Kasumi-1 (cell line): ENCODE data around the gene NHLRC1.
"Not testable (repeated sequence)": the region's sequence is repeated elsewhere in the genome, so short reads cannot be mapped to it uniquely, and the experiment has no call there.

ENCODE experiments used
- DNase-seq, 2 experiments: peaks; one replicate each; lab custom pipeline; 2025; lab: John Stamatoyannopoulos, UW

NHLRC1 gene

DNA sequence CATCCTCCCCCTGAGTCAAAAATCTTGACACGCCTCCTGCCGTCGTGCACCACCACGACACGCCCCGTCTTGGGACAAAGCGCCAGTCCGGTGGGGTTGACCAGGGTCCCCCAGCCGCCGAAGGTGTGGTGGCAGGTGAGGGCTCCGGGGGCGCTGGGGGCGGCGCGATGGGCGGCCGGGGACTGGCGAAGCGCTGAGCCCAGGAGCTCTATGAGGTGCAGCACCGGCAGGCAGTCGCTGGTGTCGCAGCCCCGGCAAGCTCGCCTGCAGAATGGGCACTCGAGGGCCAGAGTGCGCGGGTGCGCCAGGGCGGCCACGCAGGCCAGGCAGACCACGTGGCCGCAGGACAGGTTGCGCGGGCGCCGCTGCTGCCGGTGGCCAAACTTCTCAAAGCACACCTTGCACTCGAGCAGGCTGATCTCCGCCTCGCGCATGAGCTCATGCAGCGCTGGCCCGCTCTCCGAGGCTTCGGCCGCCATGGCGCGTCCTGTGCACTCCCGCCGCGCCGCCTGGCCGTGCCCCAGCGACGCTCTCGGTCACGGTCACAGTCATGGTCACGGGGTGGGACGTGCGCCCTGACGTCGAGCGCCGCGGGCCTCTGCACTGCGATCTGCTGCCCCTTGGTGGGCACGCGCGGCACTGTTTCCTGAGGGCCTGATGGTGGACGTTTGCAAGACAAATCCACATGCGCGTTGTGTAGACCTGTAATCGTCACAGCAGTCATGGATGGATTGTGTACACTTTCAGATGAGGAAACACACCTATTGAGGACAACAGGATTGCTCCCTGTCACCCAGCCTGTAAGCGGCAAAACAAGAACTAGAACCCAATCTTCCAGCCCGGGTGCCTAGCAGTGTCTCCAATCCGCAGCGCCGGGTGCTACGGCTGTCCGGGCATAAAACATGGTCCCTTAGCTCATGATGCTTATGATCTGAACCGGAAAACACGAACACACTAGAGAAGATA lies at the start of gene NHLRC1:
NHLRC1 (minus strand) TSS at position 550 of the 966 bp plus-strand sequence; CDS start at position 479, 71 bp downstream.
- no peak for DNase-seq

DNA sequence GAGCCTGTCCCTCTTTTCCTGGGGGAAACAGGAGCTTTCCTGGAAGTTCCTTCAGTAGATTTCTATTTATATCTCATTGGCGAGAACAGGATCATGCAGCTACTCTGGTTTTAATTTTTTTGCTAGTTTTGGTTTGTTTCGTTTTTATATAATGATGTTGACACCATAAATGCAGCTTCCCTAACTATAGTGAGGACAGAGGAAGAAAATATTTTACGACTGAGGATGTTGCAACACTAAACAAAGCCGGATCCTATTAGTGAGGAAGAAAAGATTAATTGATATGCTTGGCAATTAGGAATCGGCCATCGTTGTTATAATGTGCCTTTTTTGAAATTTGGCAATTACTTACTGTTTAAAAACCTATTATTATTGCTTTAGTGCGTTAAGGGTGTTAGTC lies 49.4 kb upstream of the NHLRC1 start:
- no peak for DNase-seq

DNA sequence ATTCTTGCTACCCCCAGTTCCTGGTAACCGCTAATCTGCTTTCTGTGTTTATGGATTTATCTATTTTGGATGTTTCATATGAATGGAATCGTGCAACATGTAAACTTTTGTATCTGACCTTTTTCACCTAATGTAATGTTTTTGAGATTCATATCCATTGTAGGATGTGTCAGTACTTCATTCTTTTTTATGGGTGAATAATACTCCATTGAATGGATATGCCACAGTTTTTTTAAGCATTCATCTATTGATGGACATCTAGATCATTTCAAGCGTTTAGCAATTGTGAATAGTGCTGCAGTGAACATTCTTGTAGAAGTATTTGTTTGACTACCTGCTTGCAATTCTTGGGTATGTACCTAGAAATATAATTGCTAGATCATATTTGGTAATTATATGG lies 45.8 kb upstream of the NHLRC1 start:
- no peak for DNase-seq

DNA sequence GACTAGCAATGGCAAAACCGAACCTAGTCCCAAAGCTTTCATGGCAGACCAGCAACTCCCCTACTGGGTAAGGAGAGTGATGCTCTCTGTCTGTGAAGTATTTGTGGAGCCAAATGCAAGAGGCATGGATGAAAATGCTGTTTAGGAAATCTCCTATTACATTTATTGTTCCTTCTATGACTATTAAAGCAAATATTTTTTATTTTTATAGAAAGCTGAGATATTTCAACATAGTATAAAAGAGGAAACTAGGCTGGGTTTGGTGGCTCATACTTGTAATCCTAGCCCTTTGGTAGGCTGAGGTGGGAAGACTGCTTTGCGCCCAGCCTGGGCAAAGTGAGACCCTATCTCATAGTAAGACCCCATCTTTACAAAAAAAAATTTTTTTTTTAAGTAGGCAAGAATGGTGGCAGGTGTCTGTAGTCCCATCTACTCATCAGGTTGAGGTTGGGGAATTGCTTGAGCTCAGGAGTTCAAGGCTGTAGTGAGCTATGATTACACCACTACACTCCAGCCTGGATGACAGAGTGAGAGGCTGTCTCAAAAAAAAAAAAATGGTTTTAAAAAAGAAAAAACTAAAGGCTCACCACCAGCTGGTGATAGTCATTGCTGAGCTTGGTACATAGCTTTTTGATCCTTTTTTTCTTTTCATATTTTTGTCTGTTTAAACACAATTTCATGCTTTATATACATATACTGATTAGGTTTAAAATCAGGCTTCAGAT lies 44.0 kb upstream of the NHLRC1 start:
- no peak for DNase-seq

DNA sequence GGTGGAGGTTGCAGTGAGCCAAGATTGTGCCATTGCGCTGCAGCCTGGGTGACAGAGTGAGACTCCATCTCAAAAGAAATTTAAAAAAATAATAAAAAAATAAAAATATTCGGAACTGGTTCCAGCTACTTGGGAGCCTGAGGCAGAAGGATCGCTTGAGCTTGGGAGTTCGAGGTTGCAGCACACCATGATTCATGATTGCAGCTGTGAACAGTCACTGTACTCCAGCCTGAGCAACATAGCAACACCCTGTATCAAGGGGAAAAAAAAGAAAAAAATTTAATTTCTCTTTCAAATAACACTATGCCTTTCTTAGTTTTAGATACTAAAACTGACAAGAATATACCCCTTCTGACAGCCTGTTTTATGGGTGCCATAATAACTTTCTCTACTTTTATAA lies 43.3 kb upstream of the NHLRC1 start:
- DNase-seq = no peak

DNA sequence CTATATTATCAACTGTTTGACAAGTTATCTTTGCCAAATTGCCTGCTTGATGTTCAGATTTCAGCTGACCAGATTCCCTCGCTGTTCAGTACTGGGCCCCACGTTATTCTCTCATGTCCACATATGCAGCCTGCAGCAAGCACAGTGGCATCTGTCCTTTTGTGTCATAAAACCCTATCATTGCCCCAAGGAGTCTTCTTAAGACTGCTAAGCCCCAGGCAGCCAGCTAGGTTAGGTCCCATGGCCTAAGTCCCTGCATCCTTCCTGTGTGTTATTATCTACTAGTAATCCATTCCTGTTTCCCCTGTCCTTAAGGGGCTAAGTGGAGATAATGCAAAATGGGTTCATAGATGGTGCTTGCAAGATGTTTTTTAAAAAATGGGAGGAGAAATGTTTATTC lies 39.9 kb upstream of the NHLRC1 start:
- no peak for DNase-seq

DNA sequence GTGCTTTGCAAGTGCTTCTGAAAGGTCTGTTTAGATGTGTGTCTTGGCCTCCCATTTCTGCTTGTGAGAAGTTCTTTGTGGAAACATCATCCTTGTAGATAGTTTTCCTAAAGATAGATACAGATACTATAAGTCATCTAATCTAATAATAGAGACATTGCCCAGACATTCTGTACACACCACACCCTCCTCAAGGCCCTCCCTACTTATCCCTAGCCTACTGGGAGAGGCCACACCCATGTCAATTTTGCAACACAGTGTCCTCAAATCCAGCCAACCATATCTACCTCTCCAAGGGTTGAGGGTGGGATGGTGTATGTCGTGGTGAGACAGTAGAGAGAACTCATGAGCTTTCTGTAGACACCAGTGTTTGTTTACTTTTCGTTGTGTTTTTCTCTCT lies 39.0 kb upstream of the NHLRC1 start:
- DNase-seq = no peak

DNA sequence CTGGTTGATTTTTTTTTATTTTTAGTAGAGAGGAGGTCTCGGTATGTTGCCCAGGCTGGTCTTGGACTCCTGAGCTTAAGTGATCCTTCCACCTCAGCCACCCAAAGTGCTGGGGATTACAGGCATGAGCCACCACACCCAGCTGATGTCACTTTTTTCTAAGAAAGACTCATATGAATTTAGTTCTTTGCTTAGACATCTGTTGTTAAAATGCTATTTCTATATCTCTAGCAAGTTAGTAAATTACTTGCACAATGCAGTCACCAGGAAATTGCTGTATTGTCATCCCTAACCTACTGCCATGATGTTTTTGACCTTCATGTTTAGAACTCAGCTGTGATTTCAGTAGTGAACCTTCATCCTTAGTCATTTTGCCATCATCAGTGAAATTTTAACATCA lies 38.4 kb upstream of the NHLRC1 start:
- no peak for DNase-seq

DNA sequence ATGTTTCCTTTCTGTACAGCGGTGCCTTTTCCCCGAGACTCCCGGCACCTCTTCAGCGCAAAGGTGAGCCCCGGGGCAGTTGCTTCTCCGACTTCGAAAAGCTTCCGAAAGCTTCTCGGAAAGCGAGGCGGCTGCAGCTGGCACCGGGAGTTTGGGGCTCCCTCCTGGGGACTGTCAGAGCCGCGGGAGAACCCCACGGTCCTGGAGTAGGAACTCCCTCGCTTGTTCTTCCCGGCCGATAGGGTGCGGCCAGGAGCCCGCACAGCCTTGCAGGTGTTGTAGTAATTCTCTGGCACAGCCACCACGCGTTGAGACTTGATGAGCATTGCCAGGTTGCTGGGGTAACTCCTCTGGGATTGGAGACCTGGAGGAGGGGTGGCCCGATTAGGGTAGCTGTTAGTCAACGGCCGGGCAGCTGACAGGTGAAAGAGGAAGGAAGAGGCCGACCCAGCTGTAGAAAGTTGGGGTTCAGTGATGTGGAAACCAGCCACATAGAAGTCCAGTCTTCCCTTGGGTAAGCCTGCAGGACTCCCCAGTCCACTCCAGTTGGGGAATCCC lies 33.5 kb upstream of the NHLRC1 start:
- DNase-seq = peak; percentile 48

DNA sequence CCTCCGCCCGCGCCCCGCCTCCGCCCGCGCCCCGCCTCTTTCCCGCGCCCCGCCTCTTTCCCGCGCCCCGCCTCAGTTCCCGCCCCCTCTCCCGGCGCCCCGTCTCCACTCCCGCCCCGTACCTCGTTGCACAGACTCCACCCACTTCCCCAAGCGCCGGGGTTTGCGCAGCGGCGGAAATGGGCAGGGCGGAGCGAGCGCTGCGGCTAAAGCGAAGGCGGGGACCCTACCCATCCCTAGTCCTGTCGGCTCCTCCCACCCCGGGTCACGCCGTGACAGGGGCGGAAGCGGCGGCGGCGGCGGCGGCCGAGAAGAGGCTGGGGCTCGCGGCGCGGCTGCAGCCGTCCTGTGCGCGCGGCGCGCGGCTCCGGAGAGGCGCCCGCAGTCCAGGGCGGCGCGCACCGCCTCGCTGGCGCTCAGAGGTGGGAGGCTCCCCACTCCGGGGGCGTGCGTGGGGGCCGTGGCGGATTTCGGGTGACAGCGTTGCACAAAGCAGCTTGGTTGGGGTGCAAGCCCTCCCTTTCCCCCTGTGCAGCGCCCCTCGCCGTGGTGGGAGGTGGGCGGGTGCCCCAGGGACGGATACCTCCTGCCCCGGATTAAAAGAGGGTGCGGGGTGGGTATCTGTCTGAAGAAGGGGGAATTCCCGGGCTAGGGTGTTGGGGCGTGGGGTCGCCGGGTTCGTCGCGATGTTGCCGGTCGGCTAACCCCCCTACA lies 32.8 kb upstream of the NHLRC1 start, which contains the start of gene KDM1B:
KDM1B (plus strand) TSS at position 273 of the 714 bp plus-strand sequence. CDS start 4,474 bp downstream, outside the sequence.
- DNase-seq = peak; percentile 95 to 97

DNA sequence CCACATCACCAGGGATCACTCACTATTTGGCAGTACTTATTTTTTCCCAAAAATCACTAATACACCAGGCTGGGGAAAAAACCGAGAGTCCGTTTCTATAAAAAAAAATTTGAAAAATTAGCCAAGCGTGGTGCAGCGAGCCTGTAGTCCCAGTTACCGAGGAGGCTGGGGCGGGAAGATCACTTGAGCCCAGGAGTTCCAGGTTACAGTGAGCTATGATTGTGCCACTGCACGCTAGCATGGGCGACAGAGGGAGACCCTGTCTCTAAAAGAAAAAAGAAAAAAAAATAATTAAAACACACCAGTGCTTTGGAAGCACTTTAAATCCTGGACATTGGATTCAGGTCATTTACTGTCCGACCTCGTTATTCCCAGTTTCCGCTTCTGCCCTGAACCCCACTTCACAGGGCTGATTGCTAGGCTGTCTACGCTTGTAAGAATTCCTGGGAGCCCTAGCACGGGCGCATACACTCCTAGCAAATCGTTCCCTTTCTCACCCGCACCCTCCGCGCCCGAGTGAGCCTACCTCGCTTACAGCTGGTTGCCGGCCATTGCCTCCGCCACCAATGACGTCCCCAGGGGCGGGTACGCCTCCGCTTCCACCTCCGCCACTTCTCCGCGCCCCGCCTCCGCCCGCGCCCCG lies 32.2 kb upstream of the NHLRC1 start, which contains the start of gene TPMT:
TPMT (minus strand) TSS at position 571 of the 643 bp plus-strand sequence. CDS start 5,950 bp downstream, outside the sequence.
- no peak for DNase-seq

DNA sequence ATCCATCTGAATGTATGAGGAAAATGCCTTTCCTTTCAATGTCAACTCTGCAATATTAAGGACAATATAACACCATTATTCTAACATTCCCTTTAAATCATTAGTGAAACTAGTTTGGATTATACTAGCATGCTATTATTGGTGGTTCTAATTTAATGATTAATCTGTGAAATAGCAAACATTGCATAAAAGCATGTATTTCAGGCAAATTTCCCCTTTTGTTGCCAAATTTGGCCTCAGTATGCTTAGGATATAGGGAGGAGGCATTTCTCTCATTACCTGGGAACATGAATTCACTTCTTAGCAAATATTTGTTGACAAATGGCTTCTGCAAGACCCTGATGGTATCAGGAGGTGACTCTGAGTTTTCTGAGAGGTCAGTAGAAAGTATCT lies 30.8 kb upstream of the NHLRC1 start:
- DNase-seq = no peak

DNA sequence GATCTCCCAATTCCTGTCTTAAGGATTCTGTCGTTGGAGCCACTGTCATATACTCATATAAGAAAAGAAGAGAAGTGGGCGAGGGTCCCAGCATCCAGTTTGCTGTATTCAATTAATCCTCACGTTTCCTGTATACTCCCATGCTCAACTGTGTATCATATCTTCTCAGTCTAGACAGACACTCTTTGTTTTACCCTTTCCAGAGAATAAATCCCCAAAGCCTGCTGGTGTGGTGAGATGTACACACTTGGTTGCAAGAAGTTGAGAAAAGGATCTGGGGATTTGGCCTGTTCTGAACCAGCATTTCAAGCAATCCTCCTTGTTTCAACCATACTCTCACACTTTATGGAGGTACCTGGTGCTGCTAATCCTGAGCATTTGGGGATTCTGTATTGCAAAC lies 29.3 kb upstream of the NHLRC1 start:
- DNase-seq = no peak

DNA sequence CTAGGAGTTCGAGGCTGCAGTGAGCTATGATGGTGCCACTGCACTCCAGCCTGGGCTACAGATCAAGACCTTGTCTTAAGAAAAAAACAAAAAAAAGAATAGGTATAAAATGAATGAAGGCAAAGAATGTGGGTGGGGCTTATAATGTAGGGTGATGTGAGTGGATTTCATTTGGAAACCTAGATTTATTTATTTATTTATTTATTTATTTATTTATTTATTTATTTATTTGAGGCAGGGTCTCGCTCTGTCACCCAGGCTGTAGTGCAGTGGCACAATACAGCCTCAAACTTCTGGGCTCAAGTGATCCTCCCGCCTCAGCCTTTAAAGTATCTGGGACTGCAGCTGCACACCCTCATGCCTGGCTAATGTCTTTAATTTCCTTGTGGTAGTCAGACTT lies 28.9 kb upstream of the NHLRC1 start:
- DNase-seq = not testable (repeated sequence)

DNA sequence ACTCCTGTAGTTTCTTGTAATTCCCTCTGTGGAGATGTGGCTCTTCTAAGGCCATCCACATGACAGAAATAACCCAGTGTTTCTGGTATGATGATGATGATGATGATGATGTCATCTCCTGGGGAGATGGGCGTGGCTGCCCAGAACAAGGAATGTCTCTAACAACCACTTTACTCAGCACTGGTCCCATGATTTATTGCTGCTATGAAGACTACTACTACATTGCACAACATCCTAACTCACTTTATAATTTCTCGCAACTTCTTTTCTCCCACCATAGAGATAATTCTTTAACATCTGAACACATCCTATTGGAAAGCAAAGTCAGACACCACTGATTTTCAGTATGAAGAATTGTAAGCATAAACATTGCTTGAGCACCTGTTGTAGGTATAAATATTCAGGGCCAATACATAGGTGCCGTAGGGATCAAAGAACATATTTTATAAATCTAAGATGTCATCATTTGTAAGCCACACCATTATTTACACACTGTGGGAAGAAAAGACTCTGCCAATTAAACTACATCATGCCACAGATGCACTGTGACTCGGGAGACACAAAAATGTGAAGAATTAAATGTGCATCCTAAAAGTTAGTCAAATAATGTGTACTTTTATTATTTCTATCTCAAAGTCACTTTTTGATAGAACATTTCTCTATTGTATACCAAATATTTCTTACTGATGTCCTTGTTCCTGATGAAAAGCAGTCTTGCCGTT lies 26.0 kb upstream of the NHLRC1 start:
- no peak for DNase-seq

DNA sequence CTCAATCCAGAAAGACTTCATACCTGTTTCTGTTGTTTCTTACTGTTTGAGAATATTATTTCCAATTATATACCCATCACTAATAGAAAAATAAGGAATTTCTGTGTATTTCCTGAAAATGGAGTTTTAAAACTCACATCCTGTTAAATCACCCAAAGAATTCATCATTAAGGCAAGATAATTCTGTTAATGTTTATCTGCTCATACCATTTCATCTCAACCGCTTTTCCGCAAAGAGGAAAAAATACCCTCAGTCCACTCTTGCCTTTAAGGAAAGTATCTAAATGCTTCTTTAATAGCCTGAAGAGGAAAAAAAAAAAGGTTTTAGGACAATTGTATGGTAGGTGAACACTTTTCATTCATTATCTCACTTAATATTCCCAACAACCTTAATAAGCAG lies 25.1 kb upstream of the NHLRC1 start:
- DNase-seq = no peak

DNA sequence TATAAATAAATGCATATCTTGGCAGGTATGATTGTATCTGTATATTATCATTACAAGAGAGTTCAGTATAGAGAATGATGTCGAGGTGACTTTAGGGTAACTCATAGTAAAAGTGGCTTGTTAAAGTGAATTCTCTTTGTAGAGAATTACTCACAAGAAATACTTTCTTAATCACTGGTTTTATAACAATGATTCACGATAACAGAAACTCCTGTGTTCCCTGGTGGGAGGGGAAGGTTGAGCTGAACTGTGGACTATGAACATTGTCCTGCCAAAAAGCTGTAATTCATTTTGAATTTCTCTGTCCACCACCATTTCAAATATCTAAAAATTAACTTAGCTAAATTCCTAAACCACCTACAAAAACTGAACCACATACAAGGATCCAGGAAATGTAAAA lies 24.7 kb upstream of the NHLRC1 start:
- DNase-seq = no peak

DNA sequence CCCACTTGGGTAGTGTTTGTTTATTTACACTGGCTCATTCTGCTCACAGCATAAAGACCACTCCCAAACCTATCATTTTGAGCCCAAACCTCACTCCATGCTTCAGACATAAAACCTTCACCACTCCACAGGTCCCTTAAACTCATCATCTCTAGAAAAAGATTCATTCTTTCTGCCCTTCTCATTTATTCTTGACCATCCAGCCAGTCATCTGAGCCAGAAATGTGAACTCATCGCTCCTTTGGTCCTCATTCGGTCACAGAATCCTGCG lies 20.0 kb upstream of the NHLRC1 start:
- DNase-seq = no peak

DNA sequence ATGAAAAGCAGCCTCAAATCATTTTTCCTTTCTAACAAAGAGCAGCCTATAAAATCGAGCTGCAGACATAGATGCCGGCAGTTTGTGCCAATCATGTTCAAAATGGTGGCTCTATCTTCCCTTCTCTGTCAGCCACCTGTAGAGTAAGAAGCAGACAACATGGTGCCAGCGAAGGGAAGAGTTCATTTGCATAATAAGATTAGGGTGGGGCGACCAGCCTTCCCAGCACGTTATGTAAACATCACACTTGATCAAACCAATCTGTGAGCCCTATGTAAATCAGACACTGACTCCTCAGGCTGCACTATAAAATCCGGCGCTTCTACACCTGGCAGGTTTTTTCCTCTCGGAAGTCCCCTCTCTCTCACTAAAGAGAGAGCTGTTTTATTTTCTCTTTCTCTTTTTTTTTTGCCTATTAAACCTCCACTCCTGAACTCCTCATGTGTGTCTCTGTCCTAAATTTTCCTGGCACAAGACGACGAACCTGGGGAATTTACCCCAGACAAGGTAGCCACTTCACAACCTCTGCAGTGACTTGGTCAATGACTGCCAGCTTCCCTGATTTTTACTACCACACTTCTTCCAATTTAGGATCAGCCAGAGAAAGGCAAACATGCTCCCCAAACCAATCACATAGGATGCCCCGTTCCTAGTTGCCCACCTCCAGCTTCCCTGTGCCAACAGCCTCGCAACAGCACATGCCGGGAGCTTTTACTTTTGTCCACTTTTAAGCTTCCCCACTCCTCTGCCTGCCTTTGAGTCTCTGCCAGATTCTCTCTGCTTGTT lies 19.5 kb upstream of the NHLRC1 start:
- no peak for DNase-seq

DNA sequence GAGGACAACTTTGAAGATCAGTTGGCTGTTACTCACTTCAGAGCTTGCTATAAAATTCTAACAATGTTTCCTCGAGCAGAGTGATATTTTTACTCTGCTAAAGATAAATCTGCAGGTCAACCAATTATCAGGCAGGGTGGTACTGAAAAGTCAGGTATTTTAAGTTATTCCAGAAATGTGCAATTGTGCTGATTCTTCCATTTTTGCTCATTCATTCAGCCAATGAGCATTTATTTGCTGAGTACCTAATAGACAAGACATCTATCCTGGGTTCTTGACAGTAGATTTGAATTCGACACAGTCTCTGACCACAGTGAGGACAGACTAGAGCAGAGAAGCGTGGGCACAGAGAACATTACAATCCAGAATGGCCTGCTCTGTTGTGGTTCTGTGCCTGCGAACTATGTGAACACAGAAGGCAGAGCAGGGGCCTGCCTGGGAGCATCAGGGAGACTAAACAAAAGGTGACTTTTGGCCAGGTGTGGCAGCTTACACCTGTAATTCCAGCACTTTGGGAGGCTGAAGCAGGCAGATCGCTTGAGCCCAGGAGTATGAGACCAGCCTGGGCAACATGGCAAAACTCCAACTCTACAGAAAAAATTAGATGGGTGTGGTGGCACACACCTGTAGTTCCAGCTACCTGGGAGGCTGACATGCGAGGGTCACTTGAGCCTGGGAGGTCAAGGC lies 17.6 kb upstream of the NHLRC1 start:
- DNase-seq = no peak
